KMS-11 (cell line): ENCODE data around the gene POLR3A.

Experiments used
- H2AFZ ChIP-seq: fragments of 200-600 bp; sonication (generic); 2 replicates; pipeline ENCODE4 v1.6.1; 2016; ENCODE audit warnings: antibody characterized with exemption, mixed run types, low read depth
- H3K27ac ChIP-seq: fragments of 200-600 bp; sonication (generic); 2 replicates; pipeline ENCODE4 v1.6.1; 2016; ENCODE audit warnings: mild to moderate bottlenecking, mixed run types
- H3K27me3 ChIP-seq: fragments of 200-600 bp; sonication (generic); 2 replicates; pipeline ENCODE4 v1.6.1; 2017; ENCODE audit warnings: mild to moderate bottlenecking, low read depth, mixed run types, moderate library complexity; ENCODE audit not compliant: insufficient read depth
- H3K36me3 ChIP-seq: fragments of 200-600 bp; sonication (generic); 2 replicates; pipeline ENCODE4 v1.6.1; 2017; ENCODE audit warnings: mild to moderate bottlenecking, mixed run types; ENCODE audit not compliant: insufficient read depth
- H3K4me1 ChIP-seq: fragments of 200-600 bp; sonication (generic); 2 replicates; pipeline ENCODE4 v1.6.1; 2016; ENCODE audit warnings: mild to moderate bottlenecking, low read depth, mixed run types; ENCODE audit not compliant: poor library complexity, severe bottlenecking
- H3K4me2 ChIP-seq: fragments of 200-600 bp; sonication (generic); 2 replicates; pipeline ENCODE4 v1.7.0; 2016; ENCODE audit warnings: mild to moderate bottlenecking, mixed run types
- H3K4me3 ChIP-seq: fragments of 200-600 bp; sonication (generic); IDR thresholded peaks from 2 replicates; pipeline ENCODE4 v1.6.1; 2017; ENCODE audit warnings: low read depth, low read length, mixed read lengths; ENCODE audit not compliant: insufficient read depth
- H3K79me2 ChIP-seq: fragments of 200-600 bp; sonication (generic); 2 replicates; pipeline ENCODE4 v1.6.1; 2016; ENCODE audit warnings: low read depth, mixed run types; ENCODE audit not compliant: insufficient read depth
- H3K9ac ChIP-seq: fragments of 200-600 bp; sonication (generic); 2 replicates; pipeline ENCODE4 v1.6.1; 2016; ENCODE audit warnings: mild to moderate bottlenecking, mixed run types
- H4K20me1 ChIP-seq: fragments of 200-600 bp; sonication (generic); 2 replicates; pipeline ENCODE4 v1.6.1; 2016; ENCODE audit warnings: mild to moderate bottlenecking, mixed run types; ENCODE audit not compliant: insufficient read depth
- TF ChIP-seq, protein P1 (sequence below): fragments of 200-600 bp; sonication (generic); conservative IDR thresholded peaks from 2 replicates; pipeline ENCODE4 v1.6.1; 2017; ENCODE audit warnings: low read depth, mild to moderate bottlenecking, antibody characterized with exemption, low read length, moderate library complexity, mixed read lengths

POLR3A gene

DNA sequence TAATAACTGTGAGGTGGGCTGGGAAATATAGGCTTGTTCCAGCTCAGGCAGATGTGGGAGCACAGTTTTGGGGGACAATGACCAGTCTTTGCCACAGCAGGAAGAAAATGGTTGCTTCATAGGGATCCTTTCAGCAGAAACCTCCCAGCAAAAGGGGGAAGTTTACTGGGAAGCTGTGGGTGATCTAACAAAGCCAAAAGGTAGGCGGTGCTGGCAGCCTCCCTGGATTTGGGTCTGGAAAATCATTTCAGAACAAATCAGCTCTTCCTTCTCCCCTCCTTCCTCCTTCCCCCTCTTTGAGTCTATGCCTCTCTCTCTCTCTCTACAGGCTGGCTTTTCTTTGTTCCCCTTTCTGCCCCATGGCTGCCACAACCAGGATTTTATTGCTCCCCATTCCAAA lies 20.5 kb upstream of the POLR3A start:
- Histone ChIP-seq H3K27me3 (no peaks in the 10 kb centered on the region), H3K4me1 (peaks cover 28% of the 10 kb centered on the region), H3K9ac (no peak overlapping the region), H4K20me1 (no peaks in the 10 kb centered on the region), H3K79me2 (no peaks in the 10 kb centered on the region), H3K4me2 (no peak overlapping the region), H3K4me3 (no peak overlapping the region), H3K27ac (no peak overlapping the region), H3K36me3 (no peaks in the 10 kb centered on the region), H2AFZ (no peak overlapping the region)
- TF ChIP-seq, protein P1, sequence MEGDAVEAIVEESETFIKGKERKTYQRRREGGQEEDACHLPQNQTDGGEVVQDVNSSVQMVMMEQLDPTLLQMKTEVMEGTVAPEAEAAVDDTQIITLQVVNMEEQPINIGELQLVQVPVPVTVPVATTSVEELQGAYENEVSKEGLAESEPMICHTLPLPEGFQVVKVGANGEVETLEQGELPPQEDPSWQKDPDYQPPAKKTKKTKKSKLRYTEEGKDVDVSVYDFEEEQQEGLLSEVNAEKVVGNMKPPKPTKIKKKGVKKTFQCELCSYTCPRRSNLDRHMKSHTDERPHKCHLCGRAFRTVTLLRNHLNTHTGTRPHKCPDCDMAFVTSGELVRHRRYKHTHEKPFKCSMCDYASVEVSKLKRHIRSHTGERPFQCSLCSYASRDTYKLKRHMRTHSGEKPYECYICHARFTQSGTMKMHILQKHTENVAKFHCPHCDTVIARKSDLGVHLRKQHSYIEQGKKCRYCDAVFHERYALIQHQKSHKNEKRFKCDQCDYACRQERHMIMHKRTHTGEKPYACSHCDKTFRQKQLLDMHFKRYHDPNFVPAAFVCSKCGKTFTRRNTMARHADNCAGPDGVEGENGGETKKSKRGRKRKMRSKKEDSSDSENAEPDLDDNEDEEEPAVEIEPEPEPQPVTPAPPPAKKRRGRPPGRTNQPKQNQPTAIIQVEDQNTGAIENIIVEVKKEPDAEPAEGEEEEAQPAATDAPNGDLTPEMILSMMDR: no peak

DNA sequence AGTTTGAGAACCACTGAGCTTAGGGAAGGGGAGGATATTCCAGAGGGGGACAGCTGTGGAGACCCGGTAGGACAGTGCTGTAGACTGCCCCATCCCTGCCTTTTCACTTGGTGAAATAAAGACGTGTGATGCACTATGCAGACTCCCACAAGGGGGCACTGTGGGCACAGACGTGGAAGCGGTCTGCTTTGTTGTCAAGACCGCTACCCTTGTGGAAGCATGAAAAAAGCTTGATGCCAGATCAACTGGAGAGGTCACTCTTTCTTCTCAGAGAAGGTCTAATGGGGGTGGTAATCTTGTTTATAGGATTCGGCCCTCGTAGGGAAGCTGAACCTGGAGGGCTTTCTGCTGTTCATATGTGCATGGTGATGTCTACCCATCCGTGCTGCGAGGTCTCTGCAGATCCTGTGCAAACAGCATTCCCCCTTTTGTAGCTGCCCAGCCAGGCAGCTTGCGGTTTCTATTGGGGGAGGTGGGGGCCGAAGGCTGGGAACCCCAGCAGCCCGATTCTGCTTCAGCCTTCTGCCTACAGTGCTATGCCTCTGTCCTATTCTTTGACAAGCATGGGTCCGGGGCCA lies 18.1 kb upstream of the POLR3A start:
- Histone ChIP-seq H3K27ac (no peak overlapping the region), H3K4me2 (no peak overlapping the region), H3K27me3 (no peaks in the 10 kb centered on the region), H3K4me1 (peaks cover 51% of the 10 kb centered on the region), H3K4me3 (no peak overlapping the region), H3K79me2 (no peaks in the 10 kb centered on the region), H3K9ac (no peak overlapping the region), H2AFZ (no peak overlapping the region), H4K20me1 (no peaks in the 10 kb centered on the region; the same call in 1 of the 2 replicates), H3K36me3 (no peaks in the 10 kb centered on the region)
- TF ChIP-seq, protein P1: peak; percentile 90

- H3K4me2 ChIP-seq: no peak overlapping the region; the same call in 1 of the 2 replicates
- no peak overlapping the region for H3K9ac ChIP-seq
- H3K4me3 ChIP-seq: no peak overlapping the region
- H3K79me2 ChIP-seq: no peaks in the 10 kb centered on the region
- TF ChIP-seq, protein P1: no peak
- H3K27me3 ChIP-seq: no peaks in the 10 kb centered on the region
- H3K4me1 ChIP-seq: peaks cover 57% of the 10 kb centered on the region
- H3K36me3 ChIP-seq: no peaks in the 10 kb centered on the region
- peaks cover 6% of the 10 kb centered on the region; the same call in 1 of the 2 replicates for H4K20me1 ChIP-seq
- H2AFZ ChIP-seq: no peak overlapping the region
- no peak overlapping the region for H3K27ac ChIP-seq
Measured at GRCh38 chr10:78046711-78047269, 17.5 kb upstream of the POLR3A start.

DNA sequence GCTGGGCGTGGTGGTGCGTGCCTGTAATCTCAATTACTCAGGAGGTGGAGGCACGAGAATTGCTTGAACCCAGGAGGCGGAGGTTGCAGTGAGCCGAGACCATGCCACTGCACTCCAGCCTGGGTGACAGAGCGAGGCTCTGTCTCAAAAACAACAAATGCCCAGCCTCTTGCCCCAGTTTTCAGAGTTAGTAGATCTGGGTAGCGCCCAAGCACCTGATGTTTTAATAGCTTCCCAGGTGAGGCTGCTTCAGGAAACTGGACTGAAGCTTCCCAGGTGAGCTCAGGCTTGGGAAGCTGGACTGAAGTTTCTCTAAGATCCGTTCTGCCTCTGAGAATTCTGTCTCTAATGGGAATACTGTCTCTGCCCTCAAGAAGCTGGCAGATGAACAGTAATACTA lies 16.5 kb upstream of the POLR3A start:
- no peak overlapping the region for H3K4me3 ChIP-seq
- H3K9ac ChIP-seq: peak overlapping the region; percentile 1; the same call in 1 of the 2 replicates
- H3K27ac ChIP-seq: no peak overlapping the region; the same call in 1 of the 2 replicates
- H3K79me2 ChIP-seq: no peaks in the 10 kb centered on the region
- TF ChIP-seq, protein P1: no peak
- peaks cover 10% of the 10 kb centered on the region; the same call in 1 of the 2 replicates for H4K20me1 ChIP-seq
- peaks cover 66% of the 10 kb centered on the region for H3K4me1 ChIP-seq
- H3K36me3 ChIP-seq: no peaks in the 10 kb centered on the region
- no peak overlapping the region for H2AFZ ChIP-seq
- H3K27me3 ChIP-seq: no peaks in the 10 kb centered on the region
- peak overlapping the region; percentile 83; the same call in 1 of the 2 replicates for H3K4me2 ChIP-seq
